CD4-positive, alpha-beta T cell treated with Interleukin-2 at 100 ng/mL for 4 hours (primary cell): Measurements from ENCODE around the gene TRMT10B.

ENCODE experiments used
- DNase-seq: peaks from one replicate; pipeline ENCODE4 v3.0.0-alpha.2; 2020; ENCODE audit warnings: low spot score

TRMT10B gene, protein sequence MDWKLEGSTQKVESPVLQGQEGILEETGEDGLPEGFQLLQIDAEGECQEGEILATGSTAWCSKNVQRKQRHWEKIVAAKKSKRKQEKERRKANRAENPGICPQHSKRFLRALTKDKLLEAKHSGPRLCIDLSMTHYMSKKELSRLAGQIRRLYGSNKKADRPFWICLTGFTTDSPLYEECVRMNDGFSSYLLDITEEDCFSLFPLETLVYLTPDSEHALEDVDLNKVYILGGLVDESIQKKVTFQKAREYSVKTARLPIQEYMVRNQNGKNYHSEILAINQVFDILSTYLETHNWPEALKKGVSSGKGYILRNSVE

DNA sequence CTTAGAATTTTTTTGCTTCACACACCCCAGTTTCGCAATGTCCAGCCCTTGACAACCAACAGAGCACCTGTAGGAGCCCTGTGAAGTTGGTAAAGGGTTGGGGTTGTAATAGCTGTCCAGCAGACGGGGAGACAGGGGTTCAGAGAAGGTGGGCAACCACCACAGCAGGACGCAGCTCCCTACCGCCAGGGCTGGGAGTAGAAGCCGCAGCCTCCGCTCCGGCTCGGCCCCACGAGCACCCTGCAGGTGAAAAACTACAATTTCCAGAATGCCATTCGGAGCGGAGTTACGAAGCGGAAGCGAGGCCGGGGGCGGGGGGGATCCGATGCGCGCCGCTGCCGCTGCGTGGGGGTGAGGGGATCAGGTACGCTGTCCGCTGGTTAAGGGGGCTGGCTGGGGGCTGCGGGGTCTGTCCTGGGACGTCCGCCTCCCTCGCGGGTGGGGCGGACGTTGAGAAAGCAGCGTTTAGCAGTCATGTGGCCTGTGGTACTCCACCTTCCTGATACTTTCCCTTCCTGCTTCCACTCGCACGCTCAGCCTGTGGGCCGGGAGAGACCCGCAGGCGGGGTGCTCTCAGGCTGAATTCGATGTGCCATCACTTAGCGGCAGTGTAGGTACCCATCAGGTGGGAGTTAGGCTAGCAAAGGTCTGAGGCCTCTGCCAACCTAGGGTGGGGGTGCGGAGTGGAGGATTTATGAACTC lies at the start of gene TRMT10B:
Gene TRMT10B, plus strand, starts transcription at position 317 of the 702 bp plus-strand sequence. CDS start 8,127 bp downstream, outside the sequence.
- DNase-seq = peak; percentile 66

- DNase-seq = no peak
Measured at GRCh38 chr9:37705787-37706186, 47.8 kb upstream of the TRMT10B start.

GRCh38 chr9:37706290-37706689 lies 47.3 kb upstream of the TRMT10B start:
- no peak for DNase-seq

DNA sequence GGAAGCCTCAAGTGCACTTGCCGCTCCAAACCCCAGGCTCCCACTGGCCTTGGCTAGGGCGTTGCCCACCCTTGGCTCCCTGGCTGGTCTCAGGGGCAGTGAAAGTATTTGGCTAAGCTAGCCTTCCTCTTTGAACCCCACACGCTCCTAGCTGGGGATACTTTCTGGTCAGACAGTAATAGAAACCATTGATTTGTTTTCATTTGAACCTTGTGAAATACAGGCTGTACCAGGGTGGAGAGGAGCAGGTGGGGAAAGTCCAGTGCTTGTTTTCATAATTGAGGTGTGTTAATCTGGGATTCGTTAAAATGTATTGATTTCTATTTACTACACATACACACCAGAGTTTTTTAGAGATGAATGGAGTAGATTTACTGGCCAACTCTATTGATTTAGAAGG lies 45.9 kb upstream of the TRMT10B start:
- no peak for DNase-seq

DNA sequence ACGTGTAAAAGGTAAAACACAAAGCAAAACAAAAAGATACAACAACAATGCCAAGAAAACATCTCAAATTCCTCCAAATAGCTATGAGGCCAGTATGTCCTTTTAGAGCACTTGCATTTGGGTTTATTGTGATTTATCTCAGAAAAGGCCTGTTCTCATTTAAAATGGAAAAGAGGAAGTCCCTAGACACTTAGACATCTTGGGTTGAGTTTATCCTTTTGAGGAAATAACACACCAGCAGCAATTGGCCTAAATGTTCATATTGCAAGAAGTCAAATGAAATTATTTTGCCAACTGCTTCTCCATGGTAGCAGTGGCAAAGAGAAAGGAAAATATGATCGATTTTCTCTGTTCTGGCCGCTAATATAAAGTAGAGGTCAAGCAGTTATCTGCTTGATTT lies 43.6 kb upstream of the TRMT10B start:
- DNase-seq = no peak

- DNase-seq = no peak
Measured at GRCh38 chr9:37715260-37715659, 38.3 kb upstream of the TRMT10B start.

DNA sequence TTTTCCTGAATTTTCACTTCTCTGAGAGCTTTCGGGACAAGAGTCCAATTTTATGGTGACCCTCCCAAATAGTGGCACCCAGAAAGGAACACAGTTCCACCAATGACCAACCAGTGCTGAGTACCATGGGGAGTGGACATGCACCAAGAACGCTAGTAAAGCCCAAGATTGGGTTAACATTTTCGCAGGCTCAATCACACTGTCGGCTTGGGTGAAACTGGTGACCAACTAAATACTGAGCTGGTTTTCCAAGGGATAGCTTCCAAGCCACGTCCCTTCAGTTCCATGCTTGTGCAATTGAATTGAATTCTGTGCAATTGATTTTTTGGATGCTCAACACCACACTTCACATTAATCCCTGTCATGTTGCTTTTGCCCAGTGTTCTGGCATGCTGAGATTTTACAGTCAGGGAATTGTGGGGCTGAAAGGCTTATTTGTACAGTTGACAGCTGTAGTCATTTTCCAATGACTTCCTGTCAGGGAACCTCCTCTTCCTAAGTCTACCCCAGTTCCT lies 37.6 kb upstream of the TRMT10B start:
- no peak for DNase-seq

DNA sequence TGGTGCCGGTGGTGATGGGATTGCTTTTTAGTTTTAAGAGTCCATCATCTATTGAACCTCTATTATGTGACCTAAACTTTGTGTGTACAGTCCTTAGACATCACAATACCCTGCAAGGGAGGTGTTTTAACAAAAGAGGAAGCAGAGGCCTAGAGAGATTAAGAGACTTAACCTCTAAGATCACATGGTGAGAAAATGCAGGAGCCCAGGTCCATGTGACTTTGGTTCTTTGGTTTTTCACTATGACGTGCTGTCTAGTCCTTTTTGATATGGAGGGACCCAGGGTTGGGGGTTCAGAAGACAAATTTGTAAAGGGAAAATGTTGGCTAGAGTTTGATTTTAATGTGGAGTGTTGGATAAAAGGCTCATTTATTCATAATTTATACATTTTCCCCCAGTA lies 34.1 kb upstream of the TRMT10B start:
- DNase-seq = no peak

DNA sequence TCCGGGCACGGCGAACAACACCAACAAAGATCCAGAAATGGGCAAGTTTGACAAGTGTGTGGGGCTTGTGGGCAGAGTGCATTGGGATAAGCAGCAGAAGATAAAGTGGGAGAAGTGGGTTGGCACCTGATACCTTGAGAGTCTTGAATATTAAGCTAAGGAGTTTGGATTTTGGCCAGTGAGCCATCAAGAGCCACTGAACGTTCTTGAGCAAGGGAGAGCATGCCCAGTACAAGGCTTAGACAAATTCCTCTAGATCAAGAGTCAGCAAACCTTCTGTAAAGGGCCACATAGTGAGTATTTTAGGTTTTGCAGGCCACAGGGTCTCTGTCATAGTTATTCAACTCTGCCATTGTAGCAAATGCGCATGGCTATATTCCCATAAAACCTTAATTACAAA lies 26.6 kb upstream of the TRMT10B start:
- DNase-seq = no peak

DNA sequence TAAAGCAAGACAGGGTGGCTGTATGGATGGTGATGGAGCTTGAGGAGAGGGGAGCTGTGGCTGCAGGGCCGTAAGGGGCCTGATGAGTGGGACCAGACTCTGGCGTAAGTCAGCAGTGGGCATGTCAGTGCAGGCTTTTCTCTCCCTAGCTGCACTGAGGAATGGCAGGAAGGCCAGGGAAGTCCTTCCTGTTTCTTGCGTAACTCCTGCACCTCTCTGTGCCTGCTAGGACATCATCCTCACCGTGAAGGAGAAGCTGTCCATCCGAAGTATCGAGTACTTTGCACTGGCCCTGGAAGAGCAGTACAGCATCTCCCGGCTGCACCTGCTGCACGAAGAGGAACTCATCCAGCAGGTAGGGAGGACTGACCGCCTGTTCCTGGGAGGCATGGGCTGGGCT lies 24.1 kb upstream of the TRMT10B start:
- no peak for DNase-seq

DNA sequence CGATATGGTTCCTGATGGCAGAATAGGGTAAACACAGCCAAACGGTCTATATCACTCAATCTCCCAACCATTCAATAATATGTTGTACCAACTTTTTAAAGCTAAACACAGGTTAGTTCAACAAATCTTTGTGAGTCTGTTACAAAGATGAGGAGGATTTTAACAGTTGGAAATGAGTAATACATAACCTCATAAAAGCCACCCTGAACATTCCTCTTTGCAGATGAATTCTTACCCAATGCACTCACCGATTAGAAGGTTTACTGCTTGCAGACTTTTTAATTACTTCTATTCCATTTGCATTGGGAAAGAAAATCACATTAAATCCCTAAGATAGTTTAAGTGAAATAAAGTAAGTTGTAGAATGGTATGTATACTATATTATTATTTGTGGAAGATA lies 23.3 kb upstream of the TRMT10B start:
- no peak for DNase-seq

DNA sequence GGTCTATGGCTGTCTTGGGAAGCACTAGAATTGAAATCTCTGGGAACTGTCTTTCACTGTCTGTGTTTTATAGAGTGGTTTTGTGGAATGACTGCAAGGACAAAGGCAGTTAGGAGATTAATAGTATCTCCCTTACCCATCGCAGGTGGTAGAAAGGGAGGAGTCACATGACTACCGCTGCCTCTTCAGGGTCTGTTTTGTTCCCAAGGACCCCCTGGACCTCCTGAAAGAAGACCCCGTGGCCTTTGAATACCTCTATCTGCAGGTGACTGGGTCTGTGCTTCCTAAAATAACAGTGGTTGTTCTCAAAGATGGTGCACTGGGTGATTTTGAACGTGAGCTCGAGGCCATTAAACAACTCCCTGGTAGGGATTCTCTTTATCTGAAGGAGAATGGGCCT lies 22.8 kb upstream of the TRMT10B start:
- DNase-seq = no peak

DNA sequence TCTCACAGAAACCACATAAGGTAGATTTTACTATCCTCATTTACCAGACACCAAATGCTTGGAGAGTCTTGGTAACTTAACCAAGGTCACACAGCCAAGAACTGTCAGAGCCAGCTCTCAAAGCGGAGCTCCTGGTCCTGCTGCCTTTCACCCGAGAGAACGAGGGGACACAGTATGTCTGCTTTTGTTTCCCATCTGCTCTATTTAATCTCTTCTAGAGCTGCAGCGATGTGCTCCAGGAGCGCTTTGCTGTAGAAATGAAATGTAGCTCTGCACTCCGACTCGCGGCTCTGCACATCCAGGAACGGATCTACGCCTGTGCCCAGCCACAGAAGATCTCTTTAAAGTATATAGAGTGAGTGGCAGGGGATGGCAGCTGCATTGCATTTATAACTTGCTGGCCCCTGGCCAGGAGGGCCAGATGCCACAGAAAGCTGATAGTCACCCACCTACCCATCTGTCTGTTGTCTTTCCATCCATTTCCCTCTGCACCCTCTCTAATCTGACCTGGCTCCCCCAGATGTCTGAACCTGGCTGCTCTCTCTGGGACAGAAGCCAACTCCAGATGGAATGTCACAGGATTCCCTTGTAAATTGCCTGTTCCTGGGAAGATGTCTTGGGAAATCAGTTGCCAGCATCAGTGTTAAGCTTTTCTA lies 21.4 kb upstream of the TRMT10B start:
- DNase-seq = no peak

- no peak for DNase-seq
Measured at GRCh38 chr9:37732952-37733351, 20.7 kb upstream of the TRMT10B start.

GRCh38 chr9:37739222-37739621 lies 14.4 kb upstream of the TRMT10B start:
- DNase-seq = no peak

GRCh38 chr9:37740128-37740527 lies 13.5 kb upstream of the TRMT10B start:
- no peak for DNase-seq

- DNase-seq = no peak
Measured at GRCh38 chr9:37740631-37741328, 12.8 kb upstream of the TRMT10B start.

DNA sequence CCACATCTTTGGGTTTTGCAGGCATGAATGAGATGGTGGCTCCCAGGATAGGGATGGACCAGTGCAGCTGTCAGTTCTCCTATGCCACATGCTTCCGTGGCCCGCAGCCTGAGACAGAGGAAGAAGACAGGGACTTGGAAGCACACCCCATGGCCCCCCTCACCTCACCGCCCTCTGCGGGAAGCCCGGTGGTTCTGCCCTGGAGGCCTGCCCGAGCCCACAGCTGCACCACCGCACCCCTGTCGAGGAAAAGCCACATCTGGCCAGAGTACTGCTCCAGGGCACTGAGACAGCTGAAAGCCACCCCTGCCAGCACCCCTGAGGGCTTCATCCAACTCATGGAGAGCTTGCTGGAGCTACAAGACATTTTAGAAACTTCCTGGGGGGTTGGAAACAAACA lies 7.6 kb upstream of the TRMT10B start:
- no peak for DNase-seq

DNA sequence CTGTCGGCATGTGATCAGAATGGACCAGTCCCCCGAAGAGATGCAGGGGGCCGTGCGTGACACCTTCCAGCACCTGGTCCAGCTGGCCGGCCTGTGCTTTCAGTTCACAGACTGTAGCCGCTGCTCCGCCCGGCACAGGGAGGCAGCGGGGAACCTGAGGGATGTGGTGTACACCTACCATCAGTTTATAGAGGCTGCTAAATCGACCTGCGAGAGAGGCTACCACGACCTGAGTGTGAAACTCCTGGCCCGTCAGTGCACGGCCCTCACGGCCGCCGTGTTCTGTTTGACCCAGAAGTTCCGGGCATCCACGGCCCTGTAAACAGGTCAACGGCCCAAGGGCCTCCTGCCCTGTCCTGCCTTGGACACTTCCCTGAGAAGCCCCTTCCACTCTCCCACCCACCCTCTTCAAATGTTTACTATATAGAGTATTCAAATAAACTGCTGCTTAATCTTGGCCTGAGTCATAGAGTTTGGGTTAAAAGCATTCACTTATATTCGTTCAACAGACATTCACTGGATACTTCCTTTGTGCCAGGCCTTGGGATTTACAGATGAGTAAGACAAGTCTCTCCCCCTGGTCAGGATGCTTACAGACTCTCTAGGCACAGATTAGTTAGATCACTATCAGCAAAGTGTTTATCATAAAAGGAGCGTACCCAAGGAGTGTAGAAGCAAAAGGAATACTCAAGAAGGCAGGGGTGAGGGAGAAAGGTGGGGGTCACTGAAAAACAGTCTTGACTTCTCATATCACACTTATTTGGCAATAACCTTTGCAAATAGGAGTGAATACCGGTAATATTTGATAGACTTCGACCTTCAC lies 6.9 kb upstream of the TRMT10B start:
- DNase-seq = no peak

DNA sequence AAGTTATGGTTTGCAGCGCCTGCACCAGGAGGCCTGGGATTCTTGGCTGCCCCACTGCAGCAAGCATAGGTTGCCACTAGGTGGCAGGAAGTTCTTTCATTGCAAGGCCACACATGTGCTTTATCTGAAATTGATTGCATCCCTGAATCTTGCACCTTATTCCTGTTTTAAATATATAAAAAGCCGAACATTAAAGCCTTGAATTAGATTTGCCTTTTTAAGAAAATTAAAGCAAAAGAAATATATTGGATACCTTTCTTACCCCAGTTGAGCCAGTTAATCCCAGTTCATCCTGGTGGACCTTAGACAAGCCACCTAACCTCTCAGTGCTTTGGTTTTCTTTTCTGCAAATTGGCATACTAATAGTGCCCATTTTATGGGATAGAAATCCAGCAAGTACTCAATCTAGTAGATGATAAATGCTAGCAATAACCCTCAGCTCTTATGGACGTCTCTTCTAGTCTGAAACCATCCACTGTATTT lies 6.3 kb upstream of the TRMT10B start:
- DNase-seq = peak; percentile 62

GRCh38 chr9:37749129-37749528 lies 4.5 kb upstream of the TRMT10B start:
- DNase-seq = no peak
